ENCODE data around the gene MAPKAPK2. TPM values are rescaled to one million over a fixed set of nuclear protein-coding genes. Genes with fewer than 3 reads are reported as not detected.

MAPKAPK2 gene
- polyA plus RNA-seq, 3 donors, result 1.6 to 56.9 (median 2.2) TPM

- no peak overlapping the region for H3K4me3 Mint-ChIP-seq
- WGBS (ENCODE audit: insufficient coverage), result 100% methylated on average over 1 of the region's 3 CpGs
- DNase-seq, result no peak
- peaks cover 0 to 4% (median 0%) of the 10 kb centered on the region in 3 donors for H3K27me3 Mint-ChIP-seq (ENCODE audit: low read depth in 3 of 3)
- Histone ChIP-seq H3K4me1 (ENCODE audit: control insufficient read depth in 1 of 2, insufficient read depth in 2 of 2, low read length in 2 of 2) (peaks cover 0 to 5% of the 10 kb centered on the region in 2 donors), H3K27me3 (ENCODE audit: control insufficient read depth in 2 of 2, insufficient read depth in 2 of 2, low read length in 2 of 2) (no peaks in the 10 kb centered on the region), H3K79me2 (ENCODE audit: insufficient read depth, low read length) (no peaks in the 10 kb centered on the region), H3K36me3 (replicated peaks in 1 of 2; ENCODE audit: control insufficient read depth in 1 of 2, insufficient read depth in 2 of 2, low read length in 2 of 2) (no peaks in the 10 kb centered on the region), H3K9me3 (replicated peaks in 1 of 2; ENCODE audit: control insufficient read depth in 1 of 2, insufficient read depth in 1 of 2, low read length in 2 of 2) (no peaks in the 10 kb centered on the region), H3K9ac (ENCODE audit: insufficient read depth, low read length, poor library complexity, severe bottlenecking) (no peak overlapping the region), H2AFZ (ENCODE audit: insufficient read depth, low read depth, low read length, poor library complexity, severe bottlenecking) (no peak overlapping the region), H3K4me2 (replicated peaks; ENCODE audit: extremely low read depth, low read length, poor library complexity, severe bottlenecking) (no peak overlapping the region), H4K20me1 (ENCODE audit: insufficient read depth, low read length) (no peaks in the 10 kb centered on the region), H3K4me3 (replicated peaks in 1 of 3; ENCODE audit: low read depth in 2 of 3, low read length in 3 of 3) (no peak overlapping the region), H3K27ac (ENCODE audit: low read depth in 1 of 2, low read length in 2 of 2) (no peak overlapping the region)
- H3K27ac Mint-ChIP-seq, result no peak overlapping the region
- H3K36me3 Mint-ChIP-seq, result no peaks in the 10 kb centered on the region
- peaks cover 7% of the 10 kb centered on the region for H3K4me1 Mint-ChIP-seq
- intact Hi-C loops (cut with micrococcal nuclease), result loop anchor here in 1 of 2 donors (10.0 kb wide), 1 partner anchor 154 kb away; no protein-coding TSS in a partner anchor
- no peaks in the 10 kb centered on the region for H3K9me3 Mint-ChIP-seq
- no peak for TF ChIP-seq CTCF (IDR thresholded peaks at IDR 0.05)
These were observed 33.7 kb upstream of the MAPKAPK2 start for GRCh38 chr1:206651014-206651413.

GRCh38 chr1:206651958-206652890 lies 32.5 kb upstream of the MAPKAPK2 start:
- Histone ChIP-seq H3K9ac (ENCODE audit: insufficient read depth, low read length, poor library complexity, severe bottlenecking) (no peak overlapping the region), H3K79me2 (ENCODE audit: insufficient read depth, low read length) (no peaks in the 10 kb centered on the region), H3K36me3 (replicated peaks in 1 of 2; ENCODE audit: control insufficient read depth in 1 of 2, insufficient read depth in 2 of 2, low read length in 2 of 2) (no peaks in the 10 kb centered on the region), H2AFZ (ENCODE audit: insufficient read depth, low read depth, low read length, poor library complexity, severe bottlenecking) (no peak overlapping the region), H3K4me3 (replicated peaks in 1 of 3; ENCODE audit: low read depth in 2 of 3, low read length in 3 of 3) (no peak overlapping the region), H3K4me1 (ENCODE audit: control insufficient read depth in 1 of 2, insufficient read depth in 2 of 2, low read length in 2 of 2) (peaks cover 0 to 5% of the 10 kb centered on the region in 2 donors), H3K27me3 (ENCODE audit: control insufficient read depth in 2 of 2, insufficient read depth in 2 of 2, low read length in 2 of 2) (no peaks in the 10 kb centered on the region), H3K27ac (ENCODE audit: low read depth in 1 of 2, low read length in 2 of 2) (no peak overlapping the region), H4K20me1 (ENCODE audit: insufficient read depth, low read length) (no peaks in the 10 kb centered on the region), H3K9me3 (replicated peaks in 1 of 2; ENCODE audit: control insufficient read depth in 1 of 2, insufficient read depth in 1 of 2, low read length in 2 of 2) (no peaks in the 10 kb centered on the region), H3K4me2 (replicated peaks; ENCODE audit: extremely low read depth, low read length, poor library complexity, severe bottlenecking) (no peak overlapping the region)
- 73% methylated on average over 4 of the region's 5 CpGs for WGBS (ENCODE audit: insufficient coverage)
- no peak for DNase-seq
- Mint-ChIP-seq H3K9me3 (peaks cover 0 to 2% (median 0%) of the 10 kb centered on the region in 7 donors), H3K36me3 (no peaks in the 10 kb centered on the region), H3K27me3 (ENCODE audit: low read depth in 3 of 3) (peaks cover 0 to 5% (median 0%) of the 10 kb centered on the region in 3 donors), H3K4me3 (no peak overlapping the region), H3K27ac (no peak overlapping the region), H3K4me1 (peaks cover 7% of the 10 kb centered on the region)
- TF ChIP-seq CTCF (IDR thresholded peaks at IDR 0.05), result no peak
- intact Hi-C loops (cut with micrococcal nuclease), result loop anchor here in 1 of 2 donors (10.0 kb wide), 1 partner anchor 153 kb away; no protein-coding TSS in a partner anchor

All from CD14-positive monocyte (primary cell).